Motor neuron (in vitro differentiated cells): Measurements from ENCODE around the gene LRRC38. TPM values are rescaled to one million over a fixed set of nuclear protein-coding genes. Genes with fewer than 3 reads are reported as not detected.
A peak's percentile ranks its signal among the peaks of the same experiment; 100 is the strongest.
"Not testable (repeated sequence)": the region's sequence is repeated elsewhere in the genome, so short reads cannot be mapped to it uniquely, and the experiment has no call there.

Source experiments
- ATAC-seq, 8 experiments: fragments of 200-7000 bp; cut with Tn5 transposase; replicated peaks in 6 of 8; 2 replicates each; pipeline ENCODE4 v1.8.0; 2021; ENCODE audit warnings: mild to moderate bottlenecking in 8 of 8, moderate library complexity in 8 of 8
- H3K27ac ChIP-seq, 2 donors: fragments of 250-450 bp; sonication (Bioruptor Pico); 2 replicates each; pipeline ENCODE4 v1.9.0; 2021; ENCODE audit warnings: antibody characterized with exemption in 2 of 2, mild to moderate bottlenecking in 2 of 2, moderate library complexity in 1 of 2
- H3K4me1 ChIP-seq, 2 donors: fragments of 250-450 bp; sonication (Bioruptor Pico); replicated peaks in 1 of 2; 2 replicates each; pipeline ENCODE4 v1.6.1; 2021; ENCODE audit warnings: antibody characterized with exemption in 2 of 2, mild to moderate bottlenecking in 2 of 2, moderate library complexity in 1 of 2
- H3K4me3 ChIP-seq, 5 donors: fragments of 250-450 bp; sonication (Bioruptor Pico); 2 replicates each; pipeline ENCODE4 v1.9.0; 2021; ENCODE audit warnings: antibody characterized with exemption in 5 of 5, mild to moderate bottlenecking in 5 of 5, moderate library complexity in 4 of 5
- WGBS, 10 experiments: fragments of 450-650 bp; shearing (Covaris generic); methylation state at CpG; one replicate each; pipeline ENCODE4 v1.0.0; 2022; 5-methylcytosine and 5-hydroxymethylcytosine counted together
- in situ Hi-C, 9 experiments: fragments of 400-800 bp; cut with MboI; loops; one replicate each; pipeline ENCODE4 v1.15.0; 2021; ENCODE audit warnings: low sequenced_read_pairs in 9 of 9, low pct_unique_long_range_greater_than_20kb in 2 of 9; ENCODE audit not compliant: unreplicated experiment in 9 of 9
- total RNA-seq, 8 experiments: library from RNA; unstranded; fragments of 300-600 nt; gene quantifications; 2 replicates each; pipeline versions ENCODE4 v1.2.3 to v1.2.4, GENCODE V29; 2022

Gene LRRC38
- total RNA-seq = under 1 TPM in 5 of 8 experiments, not detected in 3; 0.05 to 1.00 (median 0.17) TPM

- peak in 6 of 8 experiments; percentile 32 to 77 (median 43) for ATAC-seq
Observed at GRCh38 chr1:13513895-13514546, at the start of gene LRRC38. Gene LRRC38 (minus strand): TSS chr1:13514003. CDS start chr1:13513593, 410 bp downstream.

GRCh38 chr1:13562981-13563380 lies 49.2 kb upstream of the LRRC38 start:
- WGBS, 10 experiments = 0 to 97% (median 82%) methylated on average over 1 to 10 of the region's 11 CpGs; no CpG with 5 or more reads in 2 of the 10 experiments
- ATAC-seq, H3K4me1 ChIP-seq, H3K4me3 ChIP-seq, in situ Hi-C loops, H3K27ac ChIP-seq: not testable (repeated sequence)

More at GRCh38 chr1:13513895-13514546, at the start of gene LRRC38:
- Histone ChIP-seq H3K27ac (no peak within 1 kb of the TSS), H3K4me3 (peak within 1 kb of the TSS in 3 of 5 donors; percentile 4 to 13 (median 8)), H3K4me1 (no peaks in the 10 kb centered on the region)
- WGBS, 10 experiments = 0 to 13% (median 1%) methylated on average over 1 to 18 of the region's 34 CpGs; no CpG with 5 or more reads in 7 of the 10 experiments
- in situ Hi-C loops = no loop called here

- WGBS, 10 experiments = 17 to 100% (median 74%) methylated on average over 1 to 5 of the region's 6 CpGs; no CpG with 5 or more reads in 4 of the 10 experiments
- Histone ChIP-seq H3K4me1 (no peaks in the 10 kb centered on the region), H3K27ac (no peak overlapping the region), H3K4me3 (no peak overlapping the region)
- ATAC-seq = no peak
- in situ Hi-C loops = no loop called here
Observed at GRCh38 chr1:13560541-13560940, 46.7 kb upstream of the LRRC38 start.

GRCh38 chr1:13556224-13556764 lies 42.5 kb upstream of the LRRC38 start:
- no peak for ATAC-seq
- Histone ChIP-seq H3K4me3 (no peak overlapping the region), H3K27ac (no peak overlapping the region), H3K4me1 (no peaks in the 10 kb centered on the region)
- in situ Hi-C loops = no loop called here
- 26 to 84% (median 59%) methylated on average over 3 to 6 of the region's 6 CpGs for WGBS, 10 experiments

GRCh38 chr1:13554798-13555197 lies 41.0 kb upstream of the LRRC38 start:
- 67 to 96% (median 94%) methylated on average over 3 to 21 of the region's 28 CpGs; no CpG with 5 or more reads in 6 of the 10 experiments for WGBS, 10 experiments
- in situ Hi-C loops = no loop called here
- ATAC-seq = no peak
- Histone ChIP-seq H3K4me1 (no peaks in the 10 kb centered on the region), H3K27ac (no peak overlapping the region), H3K4me3 (no peak overlapping the region)

GRCh38 chr1:13550663-13551062 lies 36.9 kb upstream of the LRRC38 start:
- peak in 2 of 8 experiments; percentile 34 to 39 for ATAC-seq
- Histone ChIP-seq H3K4me1 (peaks cover 0 to 3% of the 10 kb centered on the region in 2 donors), H3K4me3 (no peak overlapping the region), H3K27ac (no peak overlapping the region)
- 0 to 100% (median 57%) methylated on average over 1 to 4 of the region's 4 CpGs; no CpG with 5 or more reads in 1 of the 10 experiments for WGBS, 10 experiments
- in situ Hi-C loops = no loop called here

GRCh38 chr1:13549521-13549920 lies 35.7 kb upstream of the LRRC38 start:
- in situ Hi-C loops = no loop called here

GRCh38 chr1:13549021-13549420 lies 35.2 kb upstream of the LRRC38 start:
- no peak overlapping the region for H3K27ac ChIP-seq
- H3K4me1 ChIP-seq = peaks cover 0 to 3% of the 10 kb centered on the region in 2 donors
- no peak overlapping the region for H3K4me3 ChIP-seq
- ATAC-seq = no peak
- in situ Hi-C loops = no loop called here
- 61 to 96% (median 79%) methylated on average over 1 to 6 of the region's 6 CpGs; no CpG with 5 or more reads in 2 of the 10 experiments for WGBS, 10 experiments

More at GRCh38 chr1:13549521-13549920, 35.7 kb upstream of the LRRC38 start:
- no peak overlapping the region for H3K4me3 ChIP-seq
- 0 to 41% (median 0%) methylated on average over 1 to 3 of the region's 3 CpGs; no CpG with 5 or more reads in 3 of the 10 experiments for WGBS, 10 experiments
- ATAC-seq = no peak
- peaks cover 0 to 3% of the 10 kb centered on the region in 2 donors for H3K4me1 ChIP-seq
- H3K27ac ChIP-seq = no peak overlapping the region

- WGBS, 10 experiments = 33 to 92% (median 86%) methylated on average over 1 to 5 of the region's 6 CpGs; no CpG with 5 or more reads in 4 of the 10 experiments
- in situ Hi-C loops = no loop called here
- Histone ChIP-seq H3K4me1 (peaks cover 0 to 6% of the 10 kb centered on the region in 2 donors), H3K27ac (no peak overlapping the region), H3K4me3 (no peak overlapping the region)
- ATAC-seq = no peak
Observed at GRCh38 chr1:13548281-13548680, 34.5 kb upstream of the LRRC38 start.

GRCh38 chr1:13546791-13547190 lies 33.0 kb upstream of the LRRC38 start:
- WGBS, 10 experiments = 60 to 71% (median 60%) methylated on average over 1 to 2 of the region's 3 CpGs; no CpG with 5 or more reads in 7 of the 10 experiments
- Histone ChIP-seq H3K4me3 (no peak overlapping the region), H3K27ac (no peak overlapping the region), H3K4me1 (peaks cover 0 to 6% of the 10 kb centered on the region in 2 donors)
- in situ Hi-C loops = no loop called here
- ATAC-seq = no peak

GRCh38 chr1:13544221-13544556 lies 30.4 kb upstream of the LRRC38 start:
- 14 to 100% (median 87%) methylated on average over 1 to 5 of the region's 5 CpGs; no CpG with 5 or more reads in 3 of the 10 experiments for WGBS, 10 experiments
- in situ Hi-C loops = no loop called here
- Histone ChIP-seq H3K4me3 (no peak overlapping the region), H3K4me1 (peaks cover 0 to 3% of the 10 kb centered on the region in 2 donors), H3K27ac (no peak overlapping the region)
- no peak for ATAC-seq

GRCh38 chr1:13543451-13544220 lies 29.8 kb upstream of the LRRC38 start:
- no peak overlapping the region for H3K27ac ChIP-seq
- H3K4me1 ChIP-seq = peaks cover 0 to 3% of the 10 kb centered on the region in 2 donors
- peak; percentile 47 to 92 (median 59) for ATAC-seq
- in situ Hi-C loops = no loop called here
- no peak overlapping the region for H3K4me3 ChIP-seq
- 0 to 69% (median 49%) methylated on average over 3 to 13 of the region's 20 CpGs for WGBS, 10 experiments
